ENCODE results near the gene LRRC63. TPM values are rescaled to one million over a fixed set of nuclear protein-coding genes. Genes with fewer than 3 reads are reported as not detected.

Gene LRRC63
- total and polyA plus RNA-seq, 4 donors, result 0.13 to 1.1 (median 0.50) TPM

DNA sequence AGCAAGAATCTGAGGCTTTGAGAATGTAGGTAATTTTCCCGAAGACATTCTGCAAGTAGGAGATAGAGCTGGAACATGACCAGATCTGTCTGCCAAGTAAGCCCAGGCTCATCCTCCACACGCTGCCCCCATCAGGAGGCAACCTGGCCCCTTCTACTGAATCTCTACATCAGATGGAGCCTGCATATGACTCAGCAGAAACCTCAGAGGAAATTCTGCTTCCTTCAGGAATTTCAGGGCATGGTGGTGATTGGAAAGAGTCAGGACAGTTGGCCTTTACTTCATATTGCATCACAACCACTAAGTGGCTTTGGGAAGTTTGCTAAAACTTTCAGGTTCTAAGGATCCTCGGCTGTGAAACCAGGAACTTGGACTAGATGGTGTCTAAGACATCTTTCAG, 85.2 kb downstream of the LRRC63 start:
- WGBS, 2 donors, result 34 to 44% methylated on average over 3 of the region's 3 CpGs
- peaks cover 0 to 22% (median 1%) of the 10 kb centered on the region in 5 donors for H3K4me1 ChIP-seq (ENCODE audit: control insufficient read depth in 5 of 5, insufficient read depth in 5 of 5, low read length in 5 of 5)
- H3K27ac ChIP-seq (ENCODE audit: low read depth in 1 of 2, low read length in 1 of 2), result peak overlapping the region in 1 of 2 donors; percentile 78
- no peaks in the 10 kb centered on the region for H3K27me3 ChIP-seq (ENCODE audit: control insufficient read depth in 3 of 3, insufficient read depth in 3 of 3, low read length in 2 of 3)
- H3K36me3 ChIP-seq (ENCODE audit: control insufficient read depth in 4 of 4, insufficient read depth in 4 of 4, low read length in 4 of 4), result no peaks in the 10 kb centered on the region
- no peak overlapping the region for H3K9ac ChIP-seq (ENCODE audit: insufficient read depth in 1 of 2, low read length in 2 of 2)
- ATAC-seq (ENCODE audit: insufficient read depth, low FRiP score), result no peak
- TF ChIP-seq CTCF (IDR thresholded peaks at IDR 0.05; ENCODE audit: control extremely low read depth, extremely low read depth), result no peak
- no peaks in the 10 kb centered on the region for H3K9me3 ChIP-seq (ENCODE audit: control insufficient read depth in 4 of 4, insufficient read depth in 3 of 4, low read length in 3 of 4)
- peak in 1 of 3 donors; percentile 33 for DNase-seq
- no peak overlapping the region for H3K4me3 ChIP-seq

GRCh38 chr13:46297361-46297811, 85.7 kb downstream of the LRRC63 start:
- WGBS, 2 donors, result 16 to 33% methylated on average over 3 of the region's 3 CpGs
- DNase-seq (peak in 1 of 3 donors; percentile 67), ATAC-seq (ENCODE audit: insufficient read depth, low FRiP score) (no peak)
- H3K36me3 ChIP-seq (ENCODE audit: control insufficient read depth in 4 of 4, insufficient read depth in 4 of 4, low read length in 4 of 4), result no peaks in the 10 kb centered on the region
- peak overlapping the region in 1 of 2 donors; percentile 64 for H3K27ac ChIP-seq (ENCODE audit: low read depth in 1 of 2, low read length in 1 of 2)
- TF ChIP-seq CTCF (IDR thresholded peaks at IDR 0.05; ENCODE audit: control extremely low read depth, extremely low read depth), result no peak
- H3K4me1 ChIP-seq (ENCODE audit: control insufficient read depth in 5 of 5, insufficient read depth in 5 of 5, low read length in 5 of 5), result peaks cover 0 to 22% (median 1%) of the 10 kb centered on the region in 5 donors
- no peak overlapping the region for H3K4me3 ChIP-seq
- no peaks in the 10 kb centered on the region for H3K27me3 ChIP-seq (ENCODE audit: control insufficient read depth in 3 of 3, insufficient read depth in 3 of 3, low read length in 2 of 3)
- H3K9me3 ChIP-seq (ENCODE audit: control insufficient read depth in 4 of 4, insufficient read depth in 3 of 4, low read length in 3 of 4), result no peaks in the 10 kb centered on the region
- H3K9ac ChIP-seq (ENCODE audit: insufficient read depth in 1 of 2, low read length in 2 of 2), result no peak overlapping the region

- Histone ChIP-seq H3K27me3 (ENCODE audit: control insufficient read depth in 3 of 3, insufficient read depth in 3 of 3, low read length in 2 of 3) (no peaks in the 10 kb centered on the region), H3K9ac (ENCODE audit: insufficient read depth in 1 of 2, low read length in 2 of 2) (no peak overlapping the region), H3K36me3 (ENCODE audit: control insufficient read depth in 4 of 4, insufficient read depth in 4 of 4, low read length in 4 of 4) (no peaks in the 10 kb centered on the region), H3K9me3 (ENCODE audit: control insufficient read depth in 4 of 4, insufficient read depth in 3 of 4, low read length in 3 of 4) (no peaks in the 10 kb centered on the region), H3K4me1 (ENCODE audit: control insufficient read depth in 5 of 5, insufficient read depth in 5 of 5, low read length in 5 of 5) (no peaks in the 10 kb centered on the region), H3K4me3 (no peak overlapping the region), H3K27ac (ENCODE audit: low read depth in 1 of 2, low read length in 1 of 2) (no peak overlapping the region)
- 31 to 55% methylated on average over 7 of the region's 7 CpGs for WGBS, 2 donors
- DNase-seq (peak in 1 of 3 donors; percentile 15), ATAC-seq (ENCODE audit: insufficient read depth, low FRiP score) (no peak)
- no peak for TF ChIP-seq CTCF (IDR thresholded peaks at IDR 0.05; ENCODE audit: control extremely low read depth, extremely low read depth)
These were observed 92.1 kb downstream of the LRRC63 start for GRCh38 chr13:46303742-46304385.

All from lung (tissue), 12 donors.